Lower lobe of right lung (tissue), 2 donors: ENCODE data around the gene PRKAR1B. TPM values are rescaled to one million over a fixed set of nuclear protein-coding genes. Genes with fewer than 3 reads are reported as not detected.
"Not testable (repeated sequence)": the region's sequence is repeated elsewhere in the genome, so short reads cannot be mapped to it uniquely, and the experiment has no call there.

Source experiments
- ATAC-seq, 2 donors: fragments of 200-7000 bp; cut with Tn5 transposase; one replicate each; pipeline ENCODE4 v1.9.1; 2020 to 2022; ENCODE audit warnings: mild to moderate bottlenecking in 2 of 2, moderate library complexity in 2 of 2
- DNase-seq: peaks from one replicate; pipeline ENCODE4 v3.0.0-alpha.2; 2020
- H3K27ac ChIP-seq: fragments of 200-600 bp; one replicate; pipeline ENCODE4 v1.8.0; 2022
- H3K27me3 ChIP-seq: fragments of 200-600 bp; one replicate; pipeline ENCODE4 v1.8.0; 2022; ENCODE audit warnings: low read depth
- H3K36me3 ChIP-seq: fragments of 200-600 bp; one replicate; pipeline ENCODE4 v1.8.0; 2022; ENCODE audit warnings: mild to moderate bottlenecking
- H3K4me1 ChIP-seq: fragments of 200-600 bp; one replicate; pipeline ENCODE4 v1.8.0; 2022
- H3K4me3 ChIP-seq: fragments of 200-600 bp; one replicate; pipeline ENCODE4 v1.8.0; 2022; ENCODE audit warnings: mild to moderate bottlenecking
- H3K9me3 ChIP-seq: fragments of 200-600 bp; one replicate; pipeline ENCODE4 v1.8.0; 2022
- intact Hi-C: fragments of 100-400 bp; cut with DNase I; formaldehyde crosslinking; loops from one replicate; pipeline ENCODE4 v1.11.0; 2022
- total RNA-seq: library from RNA; stranded (reverse); fragmentation: NEBNext Ultra II Directional; extraction: Animal tissue kit (Norgen Biotek cat#: 25700); gene quantifications from one replicate; pipeline ENCODE4 v1.2.1, GENCODE V29; 2021
- TF ChIP-seq, protein P1 (sequence below): fragments of 200-600 bp; IDR thresholded peaks from one replicate; pipeline ENCODE4 v1.8.0; 2022; ENCODE audit warnings: antibody characterized with exemption, mild to moderate bottlenecking
- donor health status: DM: no; HTN: yes; CAD: no; lungs with severe emphysema.

The PRKAR1B gene
- total RNA-seq, 1 donor from 2014 or later = 16.8 TPM

DNA sequence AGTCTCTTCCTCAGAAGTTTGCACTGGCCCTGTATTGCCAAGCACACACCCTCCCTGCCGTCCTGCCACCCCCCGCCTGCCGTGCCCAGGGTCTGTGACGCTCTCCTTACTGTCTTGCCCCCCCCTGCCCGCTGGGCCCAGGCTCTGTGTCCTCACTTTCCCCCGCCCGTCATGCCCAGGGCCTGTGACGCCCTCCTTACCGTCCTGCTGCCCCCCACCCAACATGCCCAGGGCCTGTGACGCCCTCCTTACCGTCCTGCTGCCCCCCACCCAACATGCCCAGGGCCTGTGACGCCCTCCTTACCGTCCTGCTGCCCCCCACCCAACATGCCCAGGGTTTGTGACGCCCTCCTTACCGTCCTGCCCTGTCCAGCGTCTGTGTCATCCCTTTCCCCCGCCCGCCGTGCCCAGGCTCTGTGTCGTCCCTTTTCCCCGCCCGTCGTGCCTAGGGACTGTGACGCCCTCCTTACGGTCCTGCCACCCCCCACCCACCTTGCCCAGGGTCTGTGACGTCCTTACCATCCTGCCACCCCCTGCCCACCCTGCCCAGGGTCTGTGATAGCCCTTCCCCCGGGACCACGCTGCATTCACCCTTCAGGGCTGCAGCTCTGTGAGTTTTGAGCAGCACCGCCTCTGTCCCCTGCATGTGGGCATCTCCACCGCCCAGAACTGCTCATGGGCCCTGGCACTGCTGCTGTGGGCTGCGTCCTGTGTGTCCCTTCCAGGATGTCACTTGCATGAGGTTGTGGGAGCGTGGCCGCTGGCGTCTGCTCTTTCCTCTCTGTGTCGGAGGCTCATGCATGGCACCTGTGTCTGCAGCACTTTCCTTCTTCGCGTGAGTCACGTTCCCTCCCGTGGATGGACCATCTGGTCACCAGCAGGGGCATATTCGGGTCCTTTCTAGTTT is 19.3 kb upstream of the PRKAR1B start:
- peaks cover 23% of the 10 kb centered on the region for H3K36me3 ChIP-seq
- ATAC-seq (no peak), DNase-seq (peak; percentile 28)
- H3K27ac ChIP-seq = no peak overlapping the region
- no peaks in the 10 kb centered on the region for H3K27me3 ChIP-seq
- no peak overlapping the region for H3K4me3 ChIP-seq
- intact Hi-C loops = no loop called here
- H3K4me1 ChIP-seq = no peaks in the 10 kb centered on the region
- no peaks in the 10 kb centered on the region for H3K9me3 ChIP-seq
- TF ChIP-seq, protein P1, sequence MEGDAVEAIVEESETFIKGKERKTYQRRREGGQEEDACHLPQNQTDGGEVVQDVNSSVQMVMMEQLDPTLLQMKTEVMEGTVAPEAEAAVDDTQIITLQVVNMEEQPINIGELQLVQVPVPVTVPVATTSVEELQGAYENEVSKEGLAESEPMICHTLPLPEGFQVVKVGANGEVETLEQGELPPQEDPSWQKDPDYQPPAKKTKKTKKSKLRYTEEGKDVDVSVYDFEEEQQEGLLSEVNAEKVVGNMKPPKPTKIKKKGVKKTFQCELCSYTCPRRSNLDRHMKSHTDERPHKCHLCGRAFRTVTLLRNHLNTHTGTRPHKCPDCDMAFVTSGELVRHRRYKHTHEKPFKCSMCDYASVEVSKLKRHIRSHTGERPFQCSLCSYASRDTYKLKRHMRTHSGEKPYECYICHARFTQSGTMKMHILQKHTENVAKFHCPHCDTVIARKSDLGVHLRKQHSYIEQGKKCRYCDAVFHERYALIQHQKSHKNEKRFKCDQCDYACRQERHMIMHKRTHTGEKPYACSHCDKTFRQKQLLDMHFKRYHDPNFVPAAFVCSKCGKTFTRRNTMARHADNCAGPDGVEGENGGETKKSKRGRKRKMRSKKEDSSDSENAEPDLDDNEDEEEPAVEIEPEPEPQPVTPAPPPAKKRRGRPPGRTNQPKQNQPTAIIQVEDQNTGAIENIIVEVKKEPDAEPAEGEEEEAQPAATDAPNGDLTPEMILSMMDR = no peak

DNA sequence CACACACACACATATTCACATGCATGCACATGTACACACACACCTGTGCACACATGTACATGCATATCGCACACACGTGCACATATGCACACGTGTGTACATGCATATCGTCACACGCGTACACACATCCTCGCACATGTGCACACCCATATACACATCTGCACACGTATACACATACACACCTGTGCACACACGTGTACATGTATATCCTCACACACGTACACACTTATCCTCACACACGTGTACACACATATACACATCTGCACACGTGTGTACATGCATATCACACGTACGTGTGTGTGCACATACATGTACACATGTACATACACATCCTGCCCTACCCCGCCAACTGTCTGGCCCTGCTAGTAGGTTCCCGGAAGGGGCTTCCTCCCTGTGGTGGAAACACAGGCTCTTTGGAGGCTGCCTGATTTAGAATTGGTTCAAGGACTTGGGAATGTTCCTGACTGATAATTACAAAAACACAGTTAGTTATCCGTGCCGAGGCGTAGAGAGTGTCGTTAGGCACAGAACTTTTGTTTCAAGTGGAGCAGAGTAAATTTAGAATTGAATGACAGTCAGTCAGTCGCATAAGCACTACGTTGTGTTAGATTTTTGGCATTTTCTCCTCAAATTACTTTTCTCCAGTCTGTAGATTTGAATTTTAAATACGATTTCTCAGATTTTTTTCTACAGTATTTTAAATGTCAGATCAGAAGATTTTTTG is 18.5 kb upstream of the PRKAR1B start:
- Histone ChIP-seq H3K4me1 (no peaks in the 10 kb centered on the region), H3K4me3 (no peak overlapping the region), H3K27me3 (no peaks in the 10 kb centered on the region), H3K27ac (no peak overlapping the region), H3K9me3 (no peaks in the 10 kb centered on the region), H3K36me3 (peaks cover 24% of the 10 kb centered on the region)
- TF ChIP-seq, protein P1 = no peak
- ATAC-seq (peak; percentile 21), DNase-seq (peak; percentile 15)
- intact Hi-C loops = no loop called here

DNA sequence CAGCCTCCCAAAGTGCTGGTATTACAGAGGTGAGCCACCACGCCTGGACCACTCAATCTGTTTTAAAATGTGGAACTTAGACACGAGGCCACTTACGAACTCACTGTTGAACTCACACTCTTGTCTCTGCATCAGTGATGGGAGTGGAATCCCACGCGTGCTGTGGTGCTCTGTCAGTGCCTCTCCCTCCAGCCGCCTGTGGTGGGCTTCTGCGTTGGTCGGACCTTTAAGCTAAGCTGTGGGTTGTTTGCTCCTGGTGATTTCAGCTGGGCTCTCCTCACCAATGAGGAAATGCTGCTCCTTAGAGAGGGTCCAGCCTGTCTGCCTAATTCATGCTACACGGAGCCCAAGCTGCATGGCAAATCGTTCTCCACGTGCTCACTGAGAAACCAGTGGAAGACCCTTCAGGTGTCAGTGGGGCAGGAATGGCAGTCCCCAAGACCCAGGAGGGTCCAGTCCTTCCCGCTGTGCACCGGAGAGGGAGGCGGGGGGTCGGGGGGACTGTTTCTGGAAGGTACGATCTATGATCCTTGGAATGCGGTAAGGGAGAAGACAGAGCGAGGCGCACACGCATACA is 17.9 kb upstream of the PRKAR1B start:
- Histone ChIP-seq H3K9me3 (no peaks in the 10 kb centered on the region), H3K36me3 (peaks cover 28% of the 10 kb centered on the region), H3K27ac (no peak overlapping the region), H3K4me1 (no peaks in the 10 kb centered on the region), H3K4me3 (no peak overlapping the region), H3K27me3 (no peaks in the 10 kb centered on the region)
- TF ChIP-seq, protein P1 = no peak
- peak; percentile 18 for DNase-seq
- ATAC-seq = no peak
- intact Hi-C loops = no loop called here

DNA sequence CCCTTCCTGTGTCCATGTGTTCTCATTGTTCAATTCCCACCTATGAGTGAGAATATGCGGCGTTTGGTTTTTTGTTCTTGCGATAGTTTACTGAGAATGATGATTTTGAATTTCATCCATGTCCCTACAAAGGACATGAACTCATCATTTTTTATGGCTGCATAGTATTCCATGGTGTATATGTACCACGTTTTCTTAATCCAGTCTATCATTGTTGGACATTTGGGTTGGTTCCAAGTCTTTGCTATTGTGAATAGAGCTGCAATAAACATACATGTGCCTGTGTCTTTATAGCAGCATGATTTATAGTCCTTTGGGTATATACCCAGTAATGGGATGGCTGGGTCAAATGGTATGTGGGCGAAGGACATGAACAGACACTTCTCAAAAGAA is 17.0 kb upstream of the PRKAR1B start:
- ATAC-seq, intact Hi-C loops, H3K4me3 ChIP-seq, H3K4me1 ChIP-seq, H3K27ac ChIP-seq, H3K9me3 ChIP-seq, DNase-seq, H3K27me3 ChIP-seq: not testable (repeated sequence)
- peaks cover 31% of the 10 kb centered on the region for H3K36me3 ChIP-seq

DNA sequence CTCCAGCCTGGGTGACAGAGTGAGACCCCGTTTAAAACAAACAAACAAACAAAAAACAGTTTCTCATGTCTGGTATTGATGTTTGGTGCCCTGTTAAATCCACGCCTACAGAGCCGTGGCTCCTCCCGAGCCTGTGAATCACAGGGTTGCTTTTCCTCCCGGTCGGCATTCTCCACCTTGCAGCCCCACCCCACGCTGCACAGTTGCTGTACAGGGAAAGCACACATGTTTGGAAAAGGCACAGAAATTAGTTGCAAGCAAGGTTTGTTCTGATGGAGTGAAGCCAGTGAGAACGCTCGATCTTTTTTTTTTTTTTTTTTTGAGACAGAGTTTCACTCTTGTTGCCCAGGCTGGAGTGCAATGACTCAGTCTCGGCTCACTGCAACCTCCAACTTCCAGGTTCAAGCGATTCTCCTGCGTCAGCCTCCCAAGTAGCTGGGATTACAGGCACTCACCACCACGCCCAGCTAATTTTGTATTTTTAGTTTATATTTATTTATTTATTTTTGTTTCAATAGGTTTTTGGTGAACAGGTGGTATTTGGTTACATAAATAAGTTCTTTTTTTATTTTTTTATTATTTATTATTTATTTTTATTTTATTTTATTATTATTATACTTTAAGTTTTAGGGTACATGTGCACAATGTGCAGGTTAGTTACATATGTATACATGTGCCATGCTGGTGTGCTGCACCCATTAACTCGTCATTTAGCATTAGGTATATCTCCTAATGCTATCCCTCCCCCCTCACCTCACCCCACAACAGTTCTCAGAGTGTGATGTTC is 16.5 kb upstream of the PRKAR1B start:
- H3K4me1 ChIP-seq, intact Hi-C loops, ATAC-seq, H3K27me3 ChIP-seq, H3K9me3 ChIP-seq, H3K4me3 ChIP-seq, H3K27ac ChIP-seq: not testable (repeated sequence)
- H3K36me3 ChIP-seq = peaks cover 35% of the 10 kb centered on the region
- peak; percentile 10 for DNase-seq

DNA sequence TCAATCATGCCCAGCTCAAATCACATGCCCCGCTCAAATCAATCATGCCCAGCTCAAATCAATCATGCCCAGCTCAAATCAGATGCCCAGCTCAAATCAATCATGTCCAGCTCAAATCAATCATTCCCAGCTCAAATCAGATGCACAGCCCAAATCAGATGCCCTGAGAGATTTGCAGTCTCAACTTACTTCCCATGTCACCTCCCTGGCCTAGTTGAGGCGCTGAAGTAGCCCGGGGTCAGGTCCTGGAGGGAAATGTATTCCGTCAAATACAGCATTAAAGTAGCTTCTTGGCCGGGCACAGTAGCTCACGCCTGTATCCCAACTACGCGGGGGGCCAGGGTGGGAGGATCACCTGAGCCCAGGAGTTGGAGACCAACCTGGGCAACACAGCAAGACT is 15.7 kb upstream of the PRKAR1B start:
- H3K4me3 ChIP-seq = no peak overlapping the region
- H3K9me3 ChIP-seq = no peaks in the 10 kb centered on the region
- TF ChIP-seq, protein P1 = no peak
- H3K27ac ChIP-seq = no peak overlapping the region
- DNase-seq = no peak
- no peak for ATAC-seq
- intact Hi-C loops = no loop called here
- peaks cover 35% of the 10 kb centered on the region for H3K36me3 ChIP-seq
- H3K4me1 ChIP-seq = no peaks in the 10 kb centered on the region
- H3K27me3 ChIP-seq = no peaks in the 10 kb centered on the region
